Measurements from ENCODE around the gene GOLGA7B.

GRCh38 chr10:97823734-97824133 lies 25.9 kb upstream of the GOLGA7B start:
- TF ChIP-seq CTCF (IDR thresholded peaks at IDR 0.05) (no peak), EP300 (IDR thresholded peaks at IDR 0.05) (no peak)

All from upper lobe of left lung (tissue), 4 donors.